ENCODE results near the gene NUDT16L1.
"Not testable (repeated sequence)": the region's sequence is repeated elsewhere in the genome, so short reads cannot be mapped to it uniquely, and the experiment has no call there.

The NUDT16L1 gene

GRCh38 chr16:4709481-4709880, 16.1 kb downstream of the NUDT16L1 start:
- DNase-seq = no peak

GRCh38 chr16:4713663-4714501, 20.5 kb downstream of the NUDT16L1 start:
- no peak for DNase-seq

- DNase-seq = no peak
Observed at GRCh38 chr16:4714996-4715395, 21.6 kb downstream of the NUDT16L1 start.

- no peak for DNase-seq
Observed at GRCh38 chr16:4718466-4718865, 25.1 kb downstream of the NUDT16L1 start.

GRCh38 chr16:4723071-4723767, 29.9 kb downstream of the NUDT16L1 start:
- DNase-seq = no peak

GRCh38 chr16:4724661-4725270, 31.4 kb downstream of the NUDT16L1 start:
- DNase-seq = no peak

- no peak for DNase-seq
Observed at GRCh38 chr16:4726616-4727015, 33.3 kb downstream of the NUDT16L1 start.

GRCh38 chr16:4728676-4729075, 35.3 kb downstream of the NUDT16L1 start:
- no peak for DNase-seq

- no peak for DNase-seq
Observed at GRCh38 chr16:4729876-4730275, 36.5 kb downstream of the NUDT16L1 start.

GRCh38 chr16:4733211-4733742, 39.9 kb downstream of the NUDT16L1 start:
- DNase-seq = no peak

- peak in 3 of 56 donors; percentile 34 to 57 (median 55) for DNase-seq
Observed at GRCh38 chr16:4733747-4734062, 40.3 kb downstream of the NUDT16L1 start.

GRCh38 chr16:4734063-4734729, 40.8 kb downstream of the NUDT16L1 start, which contains the start of the genes ANKS3 and DNAAF8:
TSS of gene ANKS3 (minus strand) at chr16:4734271. CDS start at chr16:4730149, 4,122 bp downstream.
TSS of gene DNAAF8 (plus strand) at chr16:4734537. CDS start at chr16:4736515, 1,978 bp downstream.
- DNase-seq = peak; percentile 68 to 97 (median 92)

- DNase-seq = peak; percentile 28 to 91 (median 76)
Observed at GRCh38 chr16:4734730-4735535, 41.6 kb downstream of the NUDT16L1 start.

GRCh38 chr16:4736546-4736945, 43.2 kb downstream of the NUDT16L1 start:
- DNase-seq = no peak

GRCh38 chr16:4737545-4737944, 44.2 kb downstream of the NUDT16L1 start:
- no peak for DNase-seq

GRCh38 chr16:4738370-4738769, 45.0 kb downstream of the NUDT16L1 start:
- DNase-seq = not testable (repeated sequence)

GRCh38 chr16:4743226-4743878, 50.0 kb downstream of the NUDT16L1 start:
- DNase-seq = no peak

- DNase-seq = no peak
Observed at GRCh38 chr16:4744555-4745273, 51.4 kb downstream of the NUDT16L1 start.

GRCh38 chr16:4745274-4745569, 51.9 kb downstream of the NUDT16L1 start:
- DNase-seq = no peak

Measured in nucleus accumbens (tissue), 56 donors.